GM10248 (cell line): ENCODE measurements around the gene ACOT8.

Experiments used
- CTCF ChIA-PET: fragments of 300-600 bp; sonication (Branson Sonifier 250); formaldehyde crosslinking; extraction: SDS; loops from one replicate; lab custom pipeline; 2021; ENCODE audit warnings: antibody characterized with exemption; lab: Yijun Ruan, JAX
- POLR2A ChIA-PET: fragments of 350-650 bp; sonication (Branson Sonifier 250); formaldehyde crosslinking; extraction: SDS; loops from one replicate; lab custom pipeline; 2020; ENCODE audit warnings: antibody characterized with exemption; lab: Yijun Ruan, JAX
- DNase-seq: peaks from one replicate; pipeline ENCODE4 v3.0.0; 2012; ENCODE audit errors: extremely low spot score
- CTCF ChIP-seq: IDR thresholded peaks from 2 replicates; pipeline ENCODE4 v1.5.1; 2012; ENCODE audit warnings: mild to moderate bottlenecking, low read depth; ENCODE audit errors: extremely low read depth, missing control alignments, control extremely low read depth

The ACOT8 gene

GRCh38 chr20:45867819-45868176 lies 10.6 kb upstream of the ACOT8 start:
- POLR2A ChIA-PET: no interaction called here
- CTCF ChIA-PET: interaction anchor here (1.6 to 2.4 kb wide), 3 partner anchors 16 to 102 kb away, joined by 3 to 6 read pairs (median 4); no protein-coding TSS in a partner anchor
- no peak for TF ChIP-seq CTCF
- DNase-seq: no peak

GRCh38 chr20:45867136-45867818 lies 10.1 kb upstream of the ACOT8 start:
- POLR2A ChIA-PET: no interaction called here
- CTCF ChIA-PET: interaction anchor here (1.6 to 2.4 kb wide), 3 partner anchors 17 to 102 kb away, joined by 3 to 6 read pairs (median 4); no protein-coding TSS in a partner anchor
- no peak for TF ChIP-seq CTCF
- DNase-seq: no peak

- no peak for DNase-seq
- CTCF ChIA-PET: no interaction called here
- POLR2A ChIA-PET: no interaction called here
- TF ChIP-seq CTCF: no peak
Measured at GRCh38 chr20:45866454-45866853, 9.3 kb upstream of the ACOT8 start.

- no peak for TF ChIP-seq CTCF
- DNase-seq: no peak
- ChIA-PET POLR2A (no interaction called here), CTCF (interaction anchor here (1.1 kb wide), 1 partner anchor 10 kb away, joined by 3 read pairs; no protein-coding TSS in a partner anchor)
Measured at GRCh38 chr20:45863543-45864470, 6.6 kb upstream of the ACOT8 start.

GRCh38 chr20:45861221-45862075 lies 4.3 kb upstream of the ACOT8 start:
- POLR2A ChIA-PET: no interaction called here
- TF ChIP-seq CTCF: no peak
- DNase-seq: no peak
- CTCF ChIA-PET: interaction anchor here (1.5 kb wide), 1 partner anchor 20 kb away, joined by 3 read pairs; no protein-coding TSS in a partner anchor
